A673 (cell line): Measurements from ENCODE around the gene ADAMTS2.

Experiments
- CTCF ChIP-seq: fragments of 300-800, 200-600 bp; sonication (generic); conservative IDR thresholded peaks from 2 replicates; pipeline ENCODE4 v1.5.1; 2017; ENCODE audit warnings: low read depth, mild to moderate bottlenecking, antibody characterized with exemption, low read length, moderate library complexity, mixed read lengths
- EZH2 ChIP-seq: fragments of 200-600 bp; sonication (generic); IDR thresholded peaks from 2 replicates; pipeline ENCODE4 v1.6.1; 2017; ENCODE audit warnings: borderline replicate concordance, low read depth, mild to moderate bottlenecking, mixed read lengths, antibody characterized with exemption, low read length; ENCODE audit not compliant: poor library complexity, severe bottlenecking

- TF ChIP-seq EZH2 (no peak), CTCF (no peak)
Observed at GRCh38 chr5:179118756-179119414, 226.4 kb downstream of the ADAMTS2 start.
